GM18511 (cell line): ENCODE measurements around the gene TTC38.

Experiments
- ATAC-seq: cut with Tn5 transposase; IDR thresholded peaks from one replicate; pipeline ENCODE4 v1.9.1; 2021; ENCODE audit warnings: mild to moderate bottlenecking, moderate library complexity; ENCODE audit not compliant: unreplicated experiment

The TTC38 gene

DNA sequence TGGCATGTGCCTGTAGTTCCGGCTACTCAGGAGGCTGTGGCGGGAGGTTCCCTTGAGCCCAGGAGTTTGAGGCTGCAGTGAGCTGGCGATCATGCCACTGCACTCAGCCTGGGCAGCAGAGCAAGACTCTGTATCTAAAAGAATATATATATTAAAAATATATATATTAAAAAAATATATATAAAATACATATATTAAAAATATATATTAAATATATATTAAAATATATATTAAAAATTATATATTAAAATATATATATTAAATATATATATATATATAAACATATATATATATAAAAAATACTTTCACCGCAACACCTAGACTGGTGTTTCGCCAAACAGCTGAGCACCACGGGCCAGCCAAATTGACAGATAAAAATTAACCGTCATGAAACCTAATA lies 8.8 kb downstream of the TTC38 start:
- no peak for ATAC-seq

DNA sequence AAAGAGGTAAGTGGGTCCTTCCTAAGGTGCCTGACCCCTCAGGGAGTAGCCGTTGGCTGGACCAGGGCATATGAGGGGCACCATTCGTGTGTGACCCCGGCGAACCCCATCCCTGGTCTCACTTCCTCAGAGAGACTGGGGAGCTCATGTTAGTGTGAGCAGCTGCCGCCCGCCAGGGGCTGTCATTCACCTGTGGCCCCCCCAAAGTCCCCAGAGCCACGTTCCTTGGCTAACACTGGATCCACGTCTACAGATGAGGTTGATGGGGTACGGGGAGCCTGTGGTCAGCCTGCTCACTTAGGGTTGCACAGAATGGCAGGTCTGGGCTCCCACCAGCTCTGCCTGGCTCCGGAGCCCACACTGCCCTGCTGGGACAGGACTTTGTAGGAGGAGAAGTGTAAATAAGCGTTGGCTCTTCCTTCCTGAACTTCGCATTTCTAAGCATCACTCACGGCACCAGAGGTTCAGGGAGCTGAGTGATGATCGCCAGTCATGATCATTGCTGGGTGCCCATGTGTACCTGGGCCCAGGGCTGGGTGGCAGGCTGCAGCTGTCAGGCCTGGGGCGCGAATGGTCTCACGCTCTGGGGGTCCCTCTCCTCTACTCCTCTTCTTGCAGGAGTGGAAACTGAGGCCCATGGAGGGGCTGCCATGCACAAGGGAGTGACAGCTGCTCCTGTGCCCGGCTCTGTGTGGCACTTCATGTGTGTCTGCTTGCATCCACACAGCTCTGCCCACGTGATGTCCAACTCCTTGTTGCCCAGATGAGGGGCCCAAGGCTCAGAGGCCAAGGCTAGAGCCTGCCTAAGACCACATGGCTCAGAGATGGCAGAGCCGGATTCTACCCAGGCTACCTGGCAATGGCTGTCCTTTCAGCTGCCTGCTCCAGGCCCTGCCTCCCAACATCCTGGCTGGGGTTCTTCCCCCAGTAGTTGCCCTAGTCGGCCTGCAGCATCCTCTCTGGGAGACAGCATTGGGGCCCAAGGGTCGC lies 11.1 kb downstream of the TTC38 start:
- no peak for ATAC-seq

DNA sequence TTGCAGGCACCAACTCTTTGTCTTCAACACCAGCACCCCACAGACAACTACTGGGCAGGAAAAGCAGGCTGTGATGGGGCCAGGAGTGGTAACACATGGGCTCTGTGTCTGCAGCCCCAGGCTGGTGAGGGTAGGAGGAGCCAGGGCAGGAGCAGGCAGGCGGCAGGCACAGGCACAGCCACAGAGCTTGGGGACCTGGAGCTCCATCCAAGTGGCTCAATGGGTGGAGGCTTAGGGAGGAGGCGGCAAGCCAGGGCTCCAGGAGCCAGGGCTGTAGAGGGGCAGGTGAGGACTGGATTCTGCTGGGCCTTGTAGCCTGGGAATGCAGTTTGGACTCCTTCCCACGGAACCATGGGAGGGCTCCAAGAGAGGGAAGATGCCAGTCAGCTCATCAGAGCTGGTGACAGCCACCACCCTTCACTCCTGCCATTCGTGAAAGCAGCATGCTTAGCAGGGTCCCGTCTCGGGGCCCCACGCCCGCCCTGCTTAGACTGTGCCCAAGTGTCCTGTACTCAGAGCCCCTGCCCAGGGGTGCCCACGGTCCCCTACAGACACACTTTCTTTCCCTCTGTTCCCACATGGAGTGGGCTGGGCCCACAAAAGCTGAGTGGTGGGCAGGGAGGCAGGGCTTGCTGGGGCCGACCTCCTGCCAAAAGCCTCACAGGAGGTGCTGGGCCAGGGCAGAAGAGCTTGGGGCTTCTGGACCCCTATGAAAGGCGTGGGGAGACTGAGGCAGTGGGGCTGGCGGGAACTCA lies 12.4 kb downstream of the TTC38 start:
- ATAC-seq = no peak

DNA sequence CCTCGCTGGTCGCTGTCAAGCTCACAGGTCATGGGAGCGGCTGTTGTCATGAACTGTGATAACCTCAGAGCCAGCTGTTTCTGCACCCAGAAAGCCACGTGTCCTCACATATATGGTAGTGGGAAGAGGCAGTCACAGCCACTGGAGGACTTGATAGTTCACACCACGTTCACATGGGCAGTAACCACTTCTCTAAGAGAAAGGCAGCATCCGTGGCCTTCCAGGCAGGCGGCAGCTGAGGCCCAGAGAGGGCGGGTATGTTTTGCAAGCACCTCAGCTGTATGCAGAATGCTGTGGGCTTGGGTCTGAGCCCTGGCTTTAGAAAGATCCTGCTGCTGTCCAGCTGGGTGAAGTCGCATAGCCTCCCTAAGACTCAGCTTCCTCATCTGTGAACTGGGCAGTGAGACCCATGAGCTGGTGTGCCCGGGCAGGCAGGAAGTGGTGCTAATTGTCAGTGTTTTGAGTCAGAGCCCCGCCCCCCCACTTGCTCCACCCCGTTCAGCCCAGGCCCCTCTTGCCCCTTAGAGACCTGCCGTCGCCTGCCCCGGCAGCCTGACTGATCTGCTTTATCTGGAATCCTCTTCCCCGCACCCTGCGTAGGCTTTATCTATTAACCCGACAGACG lies 13.3 kb downstream of the TTC38 start:
- peak; percentile 88 for ATAC-seq

DNA sequence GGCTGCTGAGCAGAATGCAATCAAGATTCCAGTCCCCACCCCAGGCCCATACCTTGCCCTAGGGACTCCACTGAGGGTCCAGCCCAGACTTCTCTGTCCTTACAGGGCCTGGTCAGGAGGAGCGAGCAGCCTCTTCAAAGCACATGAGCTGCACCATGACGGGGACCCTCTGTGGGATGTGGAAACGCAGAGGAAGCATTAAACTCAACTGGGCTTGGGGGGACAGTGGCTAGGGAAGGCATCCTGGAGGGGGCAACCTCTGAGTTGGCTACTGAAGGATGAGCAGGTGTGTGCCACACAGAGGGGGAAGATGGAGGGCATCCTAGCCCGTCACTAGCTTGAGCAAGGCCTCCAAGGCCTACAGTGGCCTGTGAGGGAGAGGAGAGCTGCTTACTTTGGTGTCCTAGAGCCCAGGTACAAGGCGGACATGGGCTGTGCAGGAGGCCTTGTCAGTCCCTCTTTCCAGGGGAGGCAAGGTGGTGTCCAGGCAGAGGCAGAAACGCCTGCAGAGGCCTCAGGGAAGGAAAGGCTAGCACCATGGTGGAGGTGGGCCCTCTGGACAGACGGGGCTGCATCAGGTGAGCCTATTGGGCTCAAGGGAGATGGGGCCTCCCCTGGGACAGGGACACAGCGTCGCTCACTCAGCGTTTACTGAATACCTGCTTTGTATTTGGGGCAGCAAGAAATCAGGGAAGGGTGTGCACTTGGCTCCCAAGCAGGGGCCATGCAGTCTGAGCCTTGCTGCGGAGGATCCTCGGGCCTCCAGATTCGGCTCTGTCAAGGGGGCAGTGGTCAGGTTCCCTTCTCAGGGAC lies 14.3 kb downstream of the TTC38 start:
- ATAC-seq = no peak

DNA sequence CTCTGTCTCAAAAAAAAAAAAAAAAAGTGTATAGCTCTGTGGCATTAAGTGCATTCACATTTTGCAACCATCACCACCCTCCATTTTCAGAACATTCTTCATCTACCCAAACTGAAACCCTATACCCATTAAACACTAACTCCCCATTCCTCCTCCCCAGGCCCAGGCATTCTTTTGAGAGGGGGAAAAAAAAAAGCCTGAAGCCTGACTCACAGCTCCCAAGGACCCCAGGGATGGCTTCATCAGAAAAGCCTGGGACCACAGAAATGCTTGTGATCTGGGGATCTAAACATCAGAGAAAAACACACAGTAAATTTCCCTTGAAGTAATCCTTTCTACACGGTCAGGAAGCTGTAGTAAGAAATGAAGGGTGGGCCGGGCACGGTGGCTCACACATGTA lies 18.2 kb downstream of the TTC38 start:
- ATAC-seq = no peak

DNA sequence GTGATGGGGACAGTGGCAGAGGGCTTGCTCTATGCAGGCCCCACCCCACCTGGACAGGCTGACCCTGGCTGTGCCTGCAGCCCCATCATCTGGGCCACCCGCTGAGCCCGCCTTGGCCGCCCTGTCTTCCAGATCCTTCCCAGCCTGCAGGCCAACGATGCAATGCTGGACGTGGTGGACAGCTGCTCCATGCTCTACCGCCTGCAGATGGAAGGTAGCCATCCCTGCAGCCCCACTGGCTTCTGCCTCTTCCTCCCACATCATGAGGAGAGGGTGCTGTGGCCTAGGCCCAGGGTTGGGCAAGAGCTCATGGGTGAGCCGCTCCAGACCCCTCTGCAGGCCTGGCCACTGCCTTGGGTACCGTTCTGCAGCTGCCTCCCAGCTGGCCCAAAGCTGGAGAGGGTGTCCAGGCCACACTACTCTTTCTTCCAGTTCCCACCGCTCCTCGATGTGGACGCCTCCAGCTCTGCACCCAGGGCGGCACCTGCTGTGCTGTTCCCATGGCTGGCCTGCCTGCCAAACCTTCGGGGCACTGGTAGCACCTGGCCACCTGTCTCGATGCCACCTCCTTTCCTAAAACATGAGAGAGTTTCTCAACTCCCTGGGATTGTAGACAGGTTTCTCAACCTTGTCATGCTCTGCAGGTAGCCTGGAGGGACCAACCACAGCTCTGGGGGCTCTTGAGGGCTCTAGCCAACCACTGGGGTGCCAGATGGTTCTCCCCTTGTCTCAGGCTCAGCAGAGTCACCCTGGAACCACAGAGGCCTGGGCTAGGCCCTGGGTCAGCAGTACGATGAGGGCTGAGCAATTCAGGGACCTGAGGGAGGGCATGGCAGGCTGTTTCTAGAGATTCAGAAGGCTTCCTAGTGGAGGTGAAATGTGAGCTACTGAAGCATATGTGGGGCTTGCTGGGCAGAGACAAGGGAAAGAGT lies 19.4 kb downstream of the TTC38 start:
- ATAC-seq = no peak

DNA sequence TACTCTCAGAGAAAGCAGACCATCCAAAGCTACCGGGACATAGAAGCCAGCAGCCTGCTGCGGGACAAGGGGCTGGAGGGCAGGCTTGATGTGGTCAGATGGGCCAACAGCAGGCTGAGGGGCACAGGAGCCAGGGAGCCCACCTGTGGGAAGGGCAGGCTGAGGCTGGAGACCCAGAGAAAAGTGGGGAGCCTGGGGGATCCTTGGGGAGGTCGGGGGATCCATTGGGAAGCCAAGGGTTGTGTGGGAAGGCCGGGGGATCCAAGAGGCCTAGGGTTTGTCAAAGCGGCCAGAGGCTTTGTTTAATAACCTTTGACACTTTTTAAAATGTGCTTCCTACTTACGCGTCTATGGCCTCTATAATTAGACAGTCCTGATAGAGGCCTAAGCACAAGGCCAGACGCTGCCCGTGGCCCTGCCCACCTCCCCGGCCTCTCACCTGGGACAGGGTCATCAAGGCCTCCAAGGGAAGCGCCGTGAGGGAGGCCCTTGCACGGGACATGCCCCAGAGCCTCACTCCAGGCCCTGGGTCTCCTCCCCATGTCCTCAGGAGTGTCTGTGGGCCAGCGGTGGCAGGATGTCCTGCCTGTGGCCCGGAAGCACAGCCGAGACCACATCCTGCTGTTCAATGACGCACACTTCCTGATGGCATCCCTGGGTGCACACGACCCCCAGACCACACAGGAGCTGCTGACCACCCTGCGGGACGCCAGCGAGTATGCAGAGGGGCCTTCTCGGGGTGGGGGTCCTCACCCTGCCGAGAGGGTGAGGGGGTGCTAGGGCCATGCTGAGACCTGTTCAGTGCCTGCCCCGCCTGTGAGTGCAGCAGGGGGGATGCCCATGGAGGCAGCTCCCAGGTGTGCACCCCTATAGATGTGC lies 20.3 kb downstream of the TTC38 start:
- peak; percentile 77 for ATAC-seq

DNA sequence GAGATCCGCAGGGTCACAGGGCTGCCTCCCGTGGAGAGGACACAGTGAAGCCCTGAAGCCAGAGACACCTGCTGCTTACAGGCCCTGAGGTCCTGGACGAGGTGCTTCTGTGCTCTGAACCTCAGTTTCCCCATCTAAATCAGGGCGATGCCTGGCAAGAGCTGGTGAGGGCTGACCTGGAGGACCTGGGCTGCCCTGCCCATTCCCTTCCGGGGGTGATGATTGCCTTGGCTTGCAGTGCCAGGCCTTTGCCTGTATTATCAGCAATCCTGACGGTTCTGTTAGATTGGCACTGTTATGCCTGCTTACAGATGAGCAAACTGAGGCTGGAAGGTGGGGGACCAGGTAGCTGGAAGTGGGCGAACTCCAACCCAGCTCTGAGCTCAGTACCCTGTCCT lies 21.0 kb downstream of the TTC38 start:
- ATAC-seq = no peak

DNA sequence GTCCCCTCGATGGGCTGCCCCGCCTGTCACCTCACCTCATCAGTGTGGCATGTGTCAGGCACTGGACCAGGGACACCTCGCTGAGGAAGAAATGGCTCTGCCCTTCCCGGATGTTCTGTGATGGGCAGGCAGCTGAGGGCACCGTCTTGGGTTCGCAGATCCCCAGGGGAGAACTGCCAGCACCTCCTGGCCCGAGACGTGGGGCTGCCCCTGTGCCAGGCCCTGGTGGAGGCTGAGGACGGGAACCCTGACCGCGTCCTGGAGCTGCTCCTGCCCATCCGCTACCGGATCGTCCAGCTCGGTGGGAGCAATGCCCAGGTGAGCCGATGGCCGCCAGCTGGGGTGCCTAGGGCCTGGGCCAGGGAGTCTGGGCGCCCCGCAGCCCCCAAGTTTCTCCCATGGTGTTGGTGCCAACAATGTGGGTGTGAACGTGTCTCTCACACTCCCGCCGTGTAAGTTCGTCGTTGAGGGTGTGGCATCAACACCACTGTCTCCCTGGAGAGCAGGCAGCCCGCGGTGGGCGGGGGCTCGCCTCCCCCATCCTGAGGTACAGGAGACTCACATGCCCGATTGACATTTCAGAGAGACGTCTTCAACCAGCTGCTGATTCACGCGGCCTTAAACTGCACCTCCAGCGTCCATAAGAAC lies 21.6 kb downstream of the TTC38 start:
- no peak for ATAC-seq

DNA sequence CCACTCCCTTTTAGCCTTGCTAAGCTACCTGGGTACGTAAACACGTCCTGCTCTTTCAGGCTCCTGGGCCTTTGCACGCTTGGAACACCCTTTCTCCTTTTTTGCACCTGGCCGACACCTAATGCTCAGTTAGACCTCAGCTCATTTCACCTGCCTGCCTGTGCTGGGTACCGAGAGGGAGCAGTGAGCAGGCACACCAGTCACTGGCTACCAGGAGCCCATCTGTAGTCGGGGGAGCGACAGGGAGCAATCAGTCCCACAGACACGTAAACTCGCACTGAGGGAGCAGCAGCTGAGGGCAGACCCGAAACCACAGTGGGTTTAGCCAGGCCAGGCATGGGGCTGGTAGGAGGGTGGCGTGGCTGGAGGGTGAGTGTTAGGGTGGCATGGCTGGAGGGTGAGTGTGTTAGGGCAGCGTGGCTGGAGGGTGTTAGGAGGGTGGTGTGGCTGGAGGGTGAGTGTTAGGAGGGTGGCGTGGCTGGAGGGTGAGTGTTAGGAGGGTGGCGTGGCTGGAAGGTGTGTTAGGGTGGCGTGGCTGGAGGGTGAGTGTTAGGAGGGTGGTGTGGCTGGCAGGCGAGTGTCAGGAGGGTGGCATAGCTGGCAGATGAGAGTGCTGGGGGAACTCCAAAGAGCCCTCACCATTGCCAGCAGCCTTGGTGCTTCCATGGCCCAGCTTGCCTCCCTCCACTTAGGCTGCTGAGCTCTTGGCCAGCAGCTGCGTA lies 22.5 kb downstream of the TTC38 start:
- no peak for ATAC-seq

DNA sequence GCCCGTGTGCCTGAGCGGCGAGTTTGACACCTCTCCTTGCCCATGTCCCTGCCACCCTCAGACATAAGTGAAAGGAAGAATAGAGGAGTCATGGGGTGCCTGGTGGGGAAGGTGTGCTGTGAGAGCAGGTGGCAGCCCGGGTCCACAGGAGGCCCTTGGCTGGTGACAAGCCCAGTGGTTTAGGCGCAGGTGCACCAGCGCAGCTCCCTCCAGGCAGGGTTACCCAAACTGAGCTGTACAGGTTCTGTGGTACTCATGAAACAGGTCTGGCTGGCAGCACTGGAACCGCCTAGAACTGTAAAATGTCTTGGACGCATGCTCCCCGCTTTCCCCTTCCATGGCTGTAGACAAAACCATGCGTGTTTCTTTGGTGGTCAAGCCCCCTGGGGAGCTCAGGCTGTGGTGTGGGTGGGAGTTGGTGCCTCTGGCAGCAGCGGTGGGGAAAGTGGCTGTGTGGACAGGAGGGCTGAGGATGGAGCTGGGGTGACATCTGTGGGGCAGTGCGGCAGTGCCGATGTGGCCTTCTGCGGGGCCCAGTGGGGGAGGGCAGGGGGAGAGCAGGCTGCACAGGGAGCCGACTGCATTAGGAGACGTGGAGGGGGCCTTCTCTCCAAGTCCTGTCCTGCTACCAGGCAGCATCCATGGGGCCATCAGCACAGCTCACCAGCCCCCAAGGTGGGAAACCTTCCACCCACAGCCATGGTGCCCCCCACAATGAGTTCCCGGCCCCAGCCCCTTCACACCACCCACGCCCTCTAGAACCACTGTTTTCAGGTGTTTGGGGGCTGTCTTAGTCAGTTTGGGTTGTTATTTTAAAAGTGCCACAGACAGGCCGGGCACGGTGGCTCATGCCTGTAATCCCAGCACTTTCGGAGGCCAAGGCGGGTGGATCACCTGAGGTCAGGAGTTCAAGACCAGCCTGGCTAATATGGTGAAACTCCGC lies 23.3 kb downstream of the TTC38 start:
- ATAC-seq = no peak

DNA sequence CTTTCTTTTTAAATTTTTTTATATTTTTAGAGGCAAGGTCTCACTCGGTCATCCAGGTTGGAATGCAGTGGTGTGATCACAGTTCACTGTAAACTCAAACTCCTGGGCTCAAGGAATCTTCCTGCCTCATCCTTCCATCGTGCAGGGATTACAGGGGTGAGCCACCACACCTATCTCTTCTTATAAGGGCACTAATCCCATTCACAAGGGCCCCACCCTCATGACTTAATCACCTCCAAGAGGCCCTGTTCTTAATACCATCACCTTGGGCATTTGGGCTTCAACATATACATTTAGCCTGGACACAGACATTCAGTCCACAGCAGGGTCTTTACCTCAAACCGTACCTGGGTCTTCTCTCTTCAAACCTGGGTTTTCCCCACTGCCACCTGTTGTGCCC lies 24.4 kb downstream of the TTC38 start:
- no peak for ATAC-seq

DNA sequence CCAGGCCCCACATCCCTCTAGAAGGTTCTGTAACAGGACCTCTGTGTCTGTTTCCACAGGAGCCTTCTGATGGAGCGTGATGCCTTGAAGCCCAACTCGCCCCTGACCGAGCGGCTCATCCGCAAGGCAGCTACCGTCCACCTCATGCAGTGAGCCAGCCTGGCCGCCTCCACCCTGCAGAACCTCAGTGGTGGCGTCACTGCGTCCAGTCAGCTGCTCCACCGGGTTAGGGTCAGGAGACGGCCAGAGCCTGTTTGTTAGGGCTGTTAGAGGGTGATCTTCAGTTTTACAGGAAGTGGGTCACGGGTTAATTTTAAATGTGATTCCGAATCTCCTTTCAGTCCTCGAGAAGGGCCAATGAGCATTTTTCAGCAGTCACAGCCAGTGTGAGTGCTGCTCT lies 24.9 kb downstream of the TTC38 start:
- no peak for ATAC-seq

DNA sequence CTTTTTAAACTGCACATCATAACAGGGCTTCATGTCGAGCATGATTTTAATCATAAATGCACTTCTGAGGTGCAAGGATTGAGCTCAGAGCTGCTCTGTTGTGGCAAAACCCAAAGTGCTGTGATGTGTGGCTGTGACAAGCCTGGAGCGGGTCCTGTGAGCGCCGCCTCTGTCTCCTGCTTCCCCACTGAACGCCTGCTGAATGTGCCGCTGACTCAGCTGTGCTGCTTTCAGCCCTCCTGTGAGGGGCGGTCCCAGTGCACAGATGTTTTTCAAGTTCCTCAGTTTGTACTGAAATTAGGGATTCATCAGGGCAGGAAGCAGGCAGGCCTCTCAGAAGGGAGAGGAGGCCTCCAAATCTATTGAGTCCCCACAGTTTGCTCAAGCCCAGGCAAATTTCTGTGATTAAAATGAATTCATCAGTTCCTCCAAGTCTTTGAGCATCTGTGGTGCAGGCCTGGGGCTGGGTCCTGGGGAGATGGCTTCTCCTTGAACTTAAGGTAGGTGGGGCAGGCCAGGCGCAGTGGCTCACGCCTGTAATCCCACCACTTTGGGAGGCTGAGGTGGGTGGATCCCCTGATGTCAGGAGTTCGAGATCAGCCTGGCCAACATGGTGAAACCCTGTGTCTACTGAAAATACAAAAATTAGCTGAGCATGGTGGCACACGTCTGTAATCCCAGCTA lies 25.9 kb downstream of the TTC38 start:
- no peak for ATAC-seq

DNA sequence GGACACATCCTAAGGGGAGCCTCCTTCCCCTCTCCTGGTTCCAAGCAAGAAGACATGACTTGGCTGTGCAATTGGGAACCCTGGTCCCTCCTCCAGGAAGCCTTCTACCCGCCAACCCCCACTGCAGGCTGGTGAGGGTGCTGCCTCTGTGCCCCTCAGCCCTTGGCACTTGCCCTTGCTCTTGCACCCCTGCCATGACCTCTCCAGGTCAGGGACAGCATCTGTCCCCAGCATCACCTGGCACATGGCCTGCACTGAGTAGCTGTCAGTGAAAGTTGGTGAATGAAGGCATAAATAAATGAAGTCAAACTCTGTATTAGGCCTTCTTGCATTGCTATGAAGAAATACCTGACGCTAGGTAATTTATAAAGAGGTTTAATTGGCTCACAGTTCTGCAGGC lies 27.0 kb downstream of the TTC38 start:
- no peak for ATAC-seq
